ENCODE results near the gene PTPRN2.
"Not testable (repeated sequence)": the region's sequence is repeated elsewhere in the genome, so short reads cannot be mapped to it uniquely, and the experiment has no call there.

Gene PTPRN2

DNA sequence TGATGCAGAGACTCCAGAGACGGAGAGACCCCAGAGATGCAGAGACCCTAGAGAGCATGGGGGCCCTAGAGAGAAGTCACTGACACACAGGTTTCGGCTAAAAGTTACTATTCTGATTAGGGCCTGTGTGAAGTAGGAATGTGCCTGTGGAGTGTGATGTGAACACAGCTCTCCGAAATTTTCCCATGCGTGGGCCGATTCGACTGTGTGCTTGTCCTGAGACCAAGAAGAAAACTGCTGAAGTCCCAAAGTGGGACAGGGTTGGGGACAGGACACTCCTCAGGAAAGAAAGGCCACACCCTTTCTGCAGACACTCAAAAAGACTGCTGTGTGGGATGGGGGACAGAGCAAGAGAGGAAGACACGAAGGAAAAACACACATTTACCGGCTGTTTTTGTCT is 533.5 kb downstream of the PTPRN2 start:
- DNase-seq = no peak

DNA sequence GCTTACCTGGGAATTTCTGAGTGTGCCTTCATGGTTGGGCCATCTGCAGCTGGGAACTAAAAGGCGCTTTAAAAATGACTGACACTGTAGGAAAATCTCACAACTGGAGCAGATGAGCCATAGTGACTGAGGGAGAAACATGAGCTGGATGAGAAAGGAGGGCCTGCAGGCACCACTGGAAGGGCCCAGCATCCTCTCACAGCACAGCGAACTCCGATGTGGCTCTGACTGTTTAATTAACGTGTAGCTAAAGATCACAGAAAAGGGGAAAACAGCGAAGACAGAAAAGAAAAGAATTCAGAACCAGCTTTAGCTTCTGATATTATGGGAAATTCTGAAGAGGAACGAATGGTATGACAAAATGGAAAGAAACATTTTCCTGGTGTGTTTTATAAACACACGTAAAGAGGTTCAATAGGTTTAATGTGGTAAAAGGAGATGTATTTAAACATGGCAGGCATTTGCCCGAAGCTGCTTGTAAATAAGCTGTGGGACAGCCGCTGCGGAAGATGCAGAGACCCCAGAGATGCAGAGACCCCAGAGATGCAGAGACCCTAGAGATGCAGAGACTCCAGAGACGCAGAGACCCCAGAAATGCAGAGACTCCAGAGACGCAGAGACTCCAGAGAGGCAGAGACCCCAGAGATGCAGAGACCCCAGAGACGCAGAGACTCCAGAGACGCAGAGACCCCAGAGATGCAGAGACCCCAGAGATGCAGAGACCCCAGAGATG is 534.3 kb downstream of the PTPRN2 start:
- no peak for DNase-seq

DNA sequence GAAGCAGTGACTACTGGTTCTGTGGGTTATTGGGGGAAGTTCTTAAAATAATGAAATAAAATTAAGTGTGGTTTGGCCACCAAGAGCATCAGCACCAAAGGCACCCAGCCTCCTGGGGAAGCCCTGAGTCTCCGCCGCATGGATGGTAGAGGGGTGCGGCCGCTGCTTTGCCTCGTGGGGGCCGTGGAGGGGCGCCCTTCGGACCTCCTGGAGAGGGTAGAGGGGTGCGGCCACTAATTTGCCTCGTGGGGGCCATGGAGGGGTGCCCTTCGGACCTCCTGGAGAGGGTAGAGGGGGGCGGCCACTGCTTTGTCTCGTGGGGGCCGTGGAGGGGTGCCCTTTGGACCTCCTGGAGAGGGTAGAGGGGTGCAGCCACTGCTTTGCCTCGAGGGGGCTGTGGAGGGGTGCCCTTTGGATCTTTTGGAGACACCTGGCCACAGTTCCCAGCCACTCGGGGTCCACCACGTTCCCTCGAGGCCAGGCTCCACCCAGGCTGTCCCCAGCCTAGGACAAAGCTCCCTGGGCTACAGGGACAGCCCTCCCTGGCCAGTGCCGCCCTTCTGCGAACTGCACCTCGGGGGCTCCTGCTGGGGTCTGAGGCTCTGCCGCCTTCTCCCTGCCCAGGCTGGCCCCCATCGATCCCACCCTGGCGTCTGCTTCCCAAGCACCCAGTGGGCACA is 535.1 kb downstream of the PTPRN2 start:
- DNase-seq = no peak

DNA sequence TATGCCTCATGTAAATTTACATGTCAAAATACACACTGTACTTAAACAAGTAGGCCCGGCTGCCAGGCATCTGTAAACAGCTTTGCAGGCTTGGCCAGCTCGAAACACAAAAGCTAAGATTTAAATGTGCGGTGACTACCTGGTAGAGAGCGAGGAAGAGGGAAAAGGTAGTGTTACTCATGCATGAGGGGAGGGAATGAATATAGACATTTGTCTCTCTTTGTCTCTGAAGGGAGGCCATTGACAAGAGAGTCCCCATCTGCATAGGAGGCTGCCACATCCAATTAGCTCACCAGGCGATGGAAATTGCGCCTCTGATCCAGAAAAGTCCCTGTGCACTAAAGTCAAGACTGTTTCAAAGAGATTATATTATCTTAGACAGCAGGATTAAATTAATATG is 535.8 kb downstream of the PTPRN2 start:
- no peak for DNase-seq

DNA sequence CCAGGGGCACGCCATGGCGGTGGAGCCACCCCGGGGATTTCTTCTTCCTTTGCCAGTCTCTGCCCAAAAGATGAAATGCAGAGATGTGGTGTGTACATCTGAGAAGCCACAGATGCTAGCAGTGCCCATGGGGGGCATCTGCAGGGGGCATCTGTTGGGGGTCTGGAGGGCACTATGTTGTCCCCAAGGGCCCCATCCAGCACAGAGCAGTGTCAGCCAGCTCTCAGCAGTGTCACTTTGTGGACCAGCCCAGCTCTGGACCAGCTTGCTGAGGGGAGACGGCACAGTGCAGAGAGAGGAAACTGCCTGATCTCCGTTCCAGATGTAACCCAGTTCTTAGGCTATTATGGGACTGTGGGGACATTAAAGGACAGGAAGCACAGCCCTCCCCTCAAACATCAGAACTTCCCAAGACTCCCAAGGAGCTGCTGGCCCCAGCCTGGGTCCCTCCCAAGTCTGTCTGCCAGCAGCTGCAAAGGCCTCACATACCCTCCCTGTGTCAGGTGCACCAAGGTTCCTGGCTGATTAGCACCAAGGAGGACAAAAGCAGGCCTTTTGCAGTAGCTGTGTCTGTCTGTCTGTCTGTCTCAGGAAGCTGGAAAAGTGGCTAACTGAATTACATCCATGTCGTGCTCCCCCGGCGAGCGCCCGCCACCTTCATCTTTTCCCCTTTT is 536.5 kb downstream of the PTPRN2 start:
- DNase-seq = no peak

DNA sequence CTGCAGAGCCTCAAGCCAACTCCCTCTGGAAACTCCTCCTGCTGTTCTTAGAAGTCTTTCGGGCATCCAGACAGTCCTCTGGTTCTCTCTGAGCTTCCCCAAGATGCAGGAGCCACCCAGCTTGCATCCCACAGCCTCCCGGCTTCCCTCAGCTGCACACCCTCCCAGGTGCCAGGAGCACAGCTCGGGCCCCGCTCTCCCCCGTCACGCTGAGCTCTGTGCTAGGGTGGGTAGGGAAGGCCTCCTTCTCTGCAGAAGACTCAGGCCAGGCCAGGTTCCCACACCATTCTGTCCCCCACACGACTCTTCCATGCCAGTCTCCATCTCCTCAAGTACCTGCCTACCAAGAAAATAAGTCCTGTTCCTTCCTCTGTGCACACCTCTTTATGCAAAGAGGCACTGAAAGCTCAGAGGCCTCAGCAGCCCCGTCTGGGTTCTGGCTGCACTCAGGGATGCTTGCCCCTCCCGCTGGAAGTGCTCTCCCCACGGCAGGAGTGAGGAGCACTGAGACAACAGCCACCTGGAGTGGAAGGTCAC is 537.1 kb downstream of the PTPRN2 start:
- no peak for DNase-seq

DNA sequence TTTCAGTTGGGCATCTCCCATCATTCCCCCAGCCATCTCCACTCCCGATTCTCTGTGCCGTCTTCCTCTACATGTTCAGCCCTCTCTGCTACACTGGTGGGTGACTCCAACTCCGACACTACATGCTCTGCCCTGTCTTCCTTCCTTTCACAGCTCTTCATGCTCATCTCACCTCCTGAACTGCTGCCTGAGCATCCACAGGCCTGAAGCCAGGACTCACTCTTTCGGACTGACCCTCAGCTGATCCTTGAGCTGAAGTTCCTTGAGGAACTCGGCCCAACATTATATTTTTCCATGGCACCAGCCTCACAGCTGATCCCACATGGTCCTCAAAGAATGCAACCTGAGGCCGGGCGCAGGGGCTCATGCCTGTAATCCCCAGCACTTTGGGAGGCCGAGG is 538.4 kb downstream of the PTPRN2 start:
- DNase-seq = no peak

DNA sequence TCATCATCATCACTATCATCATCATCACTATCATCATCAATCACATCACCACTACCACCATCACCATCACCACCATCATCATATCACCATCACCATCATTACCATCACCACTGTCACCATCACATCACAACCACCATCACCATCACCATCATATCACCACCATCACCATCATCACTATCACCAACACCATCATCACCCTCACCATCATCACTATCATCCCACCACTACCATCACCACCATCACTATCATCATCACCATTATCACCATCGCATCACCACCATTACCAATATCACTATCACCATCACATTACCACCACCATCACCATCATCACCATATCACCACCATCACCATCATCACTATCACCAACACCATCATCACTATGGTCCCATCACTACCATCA is 539.1 kb downstream of the PTPRN2 start:
- no peak for DNase-seq

DNA sequence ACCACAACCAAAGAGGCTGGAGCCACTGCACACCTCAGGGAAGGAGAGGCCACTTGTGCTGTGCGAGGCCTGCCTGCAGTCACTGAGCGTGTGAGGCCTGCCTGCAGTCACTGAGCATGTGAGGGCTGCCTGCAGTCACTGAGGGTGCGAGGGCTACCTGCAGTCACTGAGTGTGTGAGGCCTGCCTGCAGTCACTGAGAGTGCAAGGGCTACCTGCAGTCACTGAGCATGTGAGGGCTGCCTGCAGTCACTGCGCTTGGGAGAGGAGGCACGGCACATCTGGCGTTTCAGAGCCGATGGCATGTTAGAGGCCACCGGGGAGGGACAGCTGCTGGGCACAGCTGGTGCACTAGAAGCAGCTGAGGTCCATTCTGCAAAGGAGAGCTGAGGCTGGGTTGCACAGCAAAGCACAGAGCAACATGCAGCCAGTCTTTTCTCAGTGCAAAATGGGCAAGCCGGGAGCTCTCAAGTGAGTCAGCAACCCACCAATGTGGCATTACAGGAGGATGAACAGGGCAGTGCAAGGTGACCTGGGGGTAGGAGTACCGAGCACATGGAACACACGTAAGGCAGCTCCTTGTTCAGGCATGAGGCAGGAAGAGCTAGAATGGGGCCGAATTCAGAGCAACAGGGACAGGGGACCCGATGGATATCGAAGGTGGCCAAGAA is 540.1 kb downstream of the PTPRN2 start:
- no peak for DNase-seq

DNA sequence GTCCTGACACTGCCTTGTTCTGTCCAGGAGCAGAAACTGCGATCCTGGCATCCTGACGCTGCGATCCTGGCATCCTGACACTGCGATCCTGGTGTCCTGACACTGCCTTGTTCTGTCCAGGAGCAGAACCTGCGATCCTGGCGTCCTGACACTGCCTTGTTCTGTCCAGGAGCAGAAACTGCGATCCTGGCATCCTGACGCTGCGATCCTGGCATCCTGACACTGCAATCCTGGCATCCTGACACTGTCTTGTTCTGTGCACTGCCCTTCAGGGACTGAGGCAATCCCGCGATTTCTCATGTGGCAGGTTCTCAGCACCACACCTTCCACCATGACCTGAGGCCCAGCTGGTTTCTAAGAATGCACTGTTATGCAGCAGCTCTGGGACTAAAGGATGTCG is 541.4 kb downstream of the PTPRN2 start:
- not testable (repeated sequence) for DNase-seq

DNA sequence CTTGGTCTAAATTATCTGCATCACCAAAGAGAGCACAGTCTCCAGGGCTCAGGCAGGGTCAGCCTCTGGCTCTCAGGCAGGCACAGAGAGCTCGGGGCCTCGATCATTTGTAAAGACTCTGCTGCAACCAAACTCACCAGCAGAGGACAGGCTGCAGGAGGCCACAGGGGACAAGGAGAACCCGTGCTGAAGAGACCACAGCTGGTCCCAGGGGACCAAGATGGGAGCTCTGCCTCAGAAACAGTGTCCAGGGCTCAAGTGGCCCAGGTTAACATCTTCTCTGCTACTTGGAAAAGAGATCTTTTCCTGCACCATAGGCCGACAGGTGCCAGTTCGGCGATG is 543.2 kb downstream of the PTPRN2 start:
- DNase-seq = no peak

DNA sequence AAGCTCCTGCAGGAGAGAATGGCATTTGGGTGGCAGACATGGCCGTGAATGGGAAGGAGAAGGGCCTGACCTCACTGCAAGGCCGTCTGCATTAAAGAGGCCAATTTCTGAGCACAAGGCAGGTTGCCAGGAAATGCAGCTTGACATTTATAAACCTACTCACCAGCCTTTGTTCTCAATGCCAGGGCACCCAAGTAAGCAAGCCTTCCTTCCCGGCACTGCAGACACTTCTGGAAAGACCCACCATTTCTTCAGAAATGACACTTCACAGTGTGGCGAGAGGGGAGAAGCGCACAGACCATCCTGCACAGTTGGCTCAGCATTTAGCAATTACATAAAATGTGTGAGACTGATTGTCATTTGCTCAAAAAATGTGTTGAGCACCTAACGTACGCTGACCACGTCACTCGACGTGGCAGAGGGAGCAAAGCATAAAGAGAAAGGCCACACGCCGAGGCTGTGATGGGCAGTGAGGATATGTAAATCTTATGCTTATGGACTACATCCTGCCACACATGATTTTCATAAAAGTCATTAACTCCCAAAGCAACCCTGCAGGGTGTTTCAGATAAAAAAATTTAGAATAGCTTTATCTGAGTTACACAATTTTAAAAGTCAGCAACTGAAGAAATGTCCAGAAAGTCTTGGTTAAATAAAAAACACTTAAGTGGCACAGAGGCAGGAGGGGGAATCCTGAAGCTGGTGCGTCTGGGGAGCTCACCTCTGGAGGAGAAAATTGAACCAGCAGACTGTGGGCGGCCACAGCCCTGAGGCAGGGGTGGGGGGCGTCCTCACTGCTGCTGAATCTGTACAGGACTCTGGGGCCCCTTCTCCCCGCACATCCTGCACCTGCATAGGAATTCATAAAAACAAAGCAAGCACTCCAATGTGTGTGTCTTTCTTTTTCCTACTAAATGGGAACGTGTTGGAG is 543.8 kb downstream of the PTPRN2 start:
- DNase-seq = no peak

DNA sequence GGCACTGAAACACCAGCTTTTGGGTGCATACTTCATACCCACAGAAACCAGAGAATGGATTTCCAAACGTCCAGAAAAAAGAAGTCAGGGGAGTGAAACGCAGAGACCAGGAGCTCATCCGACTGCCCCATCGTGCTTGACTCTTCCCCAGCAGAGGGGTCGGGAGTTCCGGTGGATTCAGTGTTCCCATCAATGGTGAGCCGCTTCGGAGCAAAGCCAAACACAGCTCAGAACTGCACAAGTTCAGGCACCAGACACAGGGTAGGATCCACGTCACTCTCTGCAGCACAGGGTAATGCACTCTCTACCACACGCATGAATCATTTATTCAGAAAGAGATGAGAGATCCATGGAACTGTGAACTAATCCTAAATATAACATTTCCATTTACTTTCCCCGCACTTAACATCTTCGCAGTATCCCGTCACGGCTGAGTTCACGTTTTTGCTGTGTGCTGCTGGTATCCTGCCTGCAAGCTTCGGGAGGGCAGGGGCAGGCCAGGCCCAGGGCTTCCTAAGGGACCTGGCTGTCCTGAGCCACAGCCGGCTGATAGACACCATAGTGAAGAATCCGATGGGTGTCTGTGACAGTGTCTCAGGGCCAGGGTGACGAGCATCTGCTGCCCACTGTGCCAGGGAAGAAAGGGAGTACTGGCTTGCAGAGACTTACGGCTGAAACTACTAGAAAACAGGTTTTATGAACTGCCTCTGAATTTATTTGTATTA is 545.3 kb downstream of the PTPRN2 start:
- no peak for DNase-seq

DNA sequence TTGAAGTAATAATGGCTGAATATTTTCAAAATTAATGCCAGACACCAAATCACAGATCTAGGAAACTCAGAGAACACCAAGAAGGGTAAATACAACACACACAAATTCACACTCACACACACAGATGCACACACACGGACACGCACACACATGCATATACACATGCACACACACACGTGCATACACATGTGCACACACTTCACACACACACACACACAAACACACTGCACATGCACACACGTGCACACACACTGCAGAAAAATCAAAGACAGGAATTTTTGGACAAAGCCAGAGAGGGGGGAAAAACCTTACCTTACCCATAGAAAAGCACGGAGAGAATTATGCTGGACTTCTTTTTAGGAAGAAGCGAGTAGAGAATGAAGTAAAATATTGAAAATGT is 547.4 kb downstream of the PTPRN2 start:
- DNase-seq = no peak

DNA sequence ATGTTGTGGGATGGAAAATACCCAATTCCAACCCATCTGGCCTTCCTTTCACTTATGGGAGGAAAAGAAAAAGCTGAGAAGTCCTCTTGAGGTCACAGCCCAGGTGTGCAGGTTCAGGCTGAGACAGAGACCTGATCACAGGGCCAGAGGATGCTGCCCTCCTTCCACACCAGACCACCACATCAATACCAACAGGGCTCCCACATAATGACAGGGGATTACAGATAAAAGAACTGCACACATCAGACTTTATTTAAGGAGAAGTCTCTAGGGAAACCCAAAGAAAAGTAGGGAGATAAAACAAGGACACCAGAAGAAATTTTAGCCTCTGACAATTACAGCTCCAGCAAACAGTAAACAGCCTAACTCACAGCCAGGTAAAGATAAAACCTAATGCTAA is 548.4 kb downstream of the PTPRN2 start:
- DNase-seq = no peak

DNA sequence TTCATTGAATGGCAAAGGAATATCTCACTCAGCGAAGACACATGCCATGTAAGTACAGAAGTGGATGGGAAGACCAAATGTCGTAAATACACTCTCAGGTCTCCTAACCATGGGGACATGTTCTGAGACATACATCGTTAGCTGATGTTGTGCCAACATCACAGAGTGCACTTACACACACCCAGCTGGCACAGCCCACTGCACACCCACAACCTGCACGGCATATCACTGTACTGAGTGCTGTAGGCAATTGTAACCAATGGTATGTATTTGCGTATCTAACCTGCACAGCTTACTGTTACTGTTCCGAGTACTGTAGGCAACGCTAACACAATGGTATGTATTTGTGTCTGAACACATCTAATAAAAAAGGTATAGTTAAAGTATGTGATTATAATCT is 550.4 kb downstream of the PTPRN2 start:
- no peak for DNase-seq

DNA sequence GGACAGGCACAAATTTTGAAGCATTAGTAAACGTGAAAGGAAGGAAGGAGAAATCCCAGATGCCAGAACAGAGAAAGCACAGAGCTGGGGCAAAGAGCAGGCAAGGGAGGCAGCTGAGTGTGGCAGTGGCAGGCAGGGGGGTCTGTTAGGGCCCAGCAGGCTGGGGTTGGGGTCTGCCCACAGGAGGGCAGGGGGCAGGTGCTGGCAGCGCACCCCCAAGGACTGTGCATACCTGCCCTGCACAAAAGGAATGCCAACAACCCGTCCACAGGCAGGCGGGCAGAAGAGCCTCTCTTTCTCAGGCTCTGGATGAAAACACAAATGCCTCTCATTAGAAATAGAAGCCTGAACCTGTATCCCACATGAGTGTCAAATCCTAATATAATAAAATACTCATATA is 552.3 kb downstream of the PTPRN2 start:
- DNase-seq = no peak

DNA sequence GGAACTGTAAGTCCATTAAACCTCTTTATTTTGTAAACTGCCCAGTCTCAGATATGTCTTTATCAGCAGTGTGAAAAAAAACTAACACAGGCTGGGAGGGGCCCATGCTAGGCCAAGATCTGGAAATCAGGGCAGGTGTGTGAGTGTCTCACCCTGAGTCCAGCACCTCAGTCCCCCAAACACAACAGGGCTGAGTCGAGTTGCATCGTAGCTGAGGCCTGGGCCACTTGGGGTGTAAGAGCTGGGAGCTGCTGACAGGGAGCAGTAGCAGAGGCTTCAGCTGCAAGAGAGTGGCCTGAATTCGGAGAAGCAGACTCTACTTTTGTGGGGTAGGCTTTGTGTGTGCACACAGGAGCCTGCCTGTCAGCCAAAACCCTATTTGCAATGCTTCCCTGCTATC is 553.1 kb downstream of the PTPRN2 start:
- no peak for DNase-seq

DNA sequence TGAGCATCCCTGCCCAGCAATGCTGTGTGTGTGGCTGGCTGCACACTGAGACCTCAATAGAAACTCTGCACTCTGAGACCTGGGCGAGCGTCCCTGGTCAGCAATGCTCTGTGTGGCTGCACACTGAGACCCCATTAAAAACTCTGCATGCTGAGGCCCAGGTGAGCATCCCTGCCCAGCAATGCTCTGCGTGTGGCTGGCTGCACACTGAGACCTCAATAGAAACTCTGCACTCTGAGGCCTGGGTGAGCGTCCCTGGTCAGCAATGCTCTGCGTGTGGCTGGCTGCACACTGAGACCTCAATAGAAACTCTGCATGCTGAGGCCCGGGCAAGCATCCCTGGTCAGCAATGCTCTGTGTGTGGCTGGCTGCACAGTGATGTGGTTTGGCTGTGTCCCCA is 553.7 kb downstream of the PTPRN2 start:
- DNase-seq = not testable (repeated sequence)

DNA sequence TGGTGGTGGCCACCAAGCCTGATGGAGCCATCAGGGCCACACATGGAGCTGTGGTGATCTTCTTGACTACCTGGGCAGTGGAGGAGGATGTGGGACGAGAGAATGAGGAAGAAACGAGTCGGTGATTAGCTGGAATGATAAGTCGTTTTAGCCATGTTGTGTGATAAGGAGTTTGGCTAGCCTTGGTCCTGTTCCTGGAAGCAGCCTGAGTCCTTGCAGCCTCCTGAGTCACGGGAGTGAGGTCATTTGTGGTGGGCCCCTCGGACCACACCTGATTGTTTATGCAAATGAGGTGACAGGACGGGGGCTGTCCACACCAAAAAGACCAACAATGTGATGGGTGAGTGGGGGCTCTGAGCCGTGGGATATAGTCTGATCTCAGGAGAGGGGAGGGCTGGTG is 554.4 kb downstream of the PTPRN2 start:
- no peak for DNase-seq

DNA sequence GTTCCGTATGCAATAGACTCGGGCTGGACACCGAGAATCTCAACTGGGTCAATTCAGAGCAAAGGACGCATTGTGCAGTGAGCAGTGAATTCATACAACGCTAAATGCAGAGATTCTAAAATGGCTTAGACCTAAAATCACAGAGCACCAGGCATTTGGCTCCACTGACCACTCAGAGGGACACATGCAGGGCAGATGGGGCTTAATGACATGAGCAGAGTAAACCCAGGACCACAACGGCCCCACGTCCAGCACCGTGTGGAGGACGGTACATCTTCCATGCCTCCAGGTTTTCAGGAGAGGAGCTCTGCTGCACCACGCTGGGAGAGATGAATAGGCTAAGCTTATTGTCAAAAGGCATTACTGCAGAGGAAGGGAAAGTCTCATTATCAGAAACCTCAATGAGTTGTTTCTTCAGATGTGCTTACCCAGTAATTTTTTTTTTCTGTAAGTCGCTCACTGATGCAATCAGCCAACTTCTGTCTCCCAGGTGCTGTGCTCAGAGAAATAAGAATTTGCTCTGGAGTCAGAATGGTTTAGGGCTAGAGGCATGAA is 555.0 kb downstream of the PTPRN2 start:
- DNase-seq = no peak

All from fibroblast of upper back skin (primary cell).